HEK293T (cell line): ENCODE results near the gene VSX1.

ENCODE experiments used
- CTCF ChIA-PET: fragments of 350-600 bp; formaldehyde crosslinking; extraction: SDS; loops from one replicate; lab custom pipeline; 2021; ENCODE audit warnings: antibody characterized with exemption, inconsistent platforms; lab: Yijun Ruan, JAX
- POLR2A ChIA-PET: fragments of 350-600 bp; formaldehyde crosslinking; extraction: SDS; loops from one replicate; lab custom pipeline; 2020; ENCODE audit warnings: antibody characterized with exemption, inconsistent platforms; lab: Yijun Ruan, JAX
- DNase-seq: peaks from one replicate; pipeline ENCODE4 v3.0.0; 2012; ENCODE audit warnings: mixed read lengths; ENCODE audit errors: extremely low spot score
- ARNT ChIP-seq: fragments of 450-650 bp; IDR thresholded peaks from 2 replicates; pipeline ENCODE4 v1.6.1; 2017; ENCODE audit warnings: mild to moderate bottlenecking
- BHLHE40 ChIP-seq: fragments of 450-650 bp; IDR thresholded peaks from 2 replicates; pipeline ENCODE4 v1.6.1; 2016; ENCODE audit warnings: mild to moderate bottlenecking, moderate library complexity, borderline replicate concordance
- CTBP1 ChIP-seq: fragments of 450-650 bp; IDR thresholded peaks from 2 replicates; pipeline ENCODE4 v1.6.1; 2016; ENCODE audit warnings: borderline replicate concordance
- ELF4 ChIP-seq: fragments of 450-650 bp; IDR thresholded peaks from 2 replicates; pipeline ENCODE4 v1.6.1; 2017; ENCODE audit warnings: antibody characterized with exemption
- FOXA1 ChIP-seq: fragments of 450-650 bp; IDR thresholded peaks from 2 replicates; pipeline ENCODE4 v1.6.1; 2016; ENCODE audit warnings: mild to moderate bottlenecking
- FOXK2 ChIP-seq: fragments of 450-650 bp; IDR thresholded peaks from 2 replicates; pipeline ENCODE4 v1.6.1; 2016; ENCODE audit warnings: mild to moderate bottlenecking
- FOXM1 ChIP-seq: fragments of 450-650 bp; IDR thresholded peaks from 2 replicates; pipeline ENCODE4 v1.6.1; 2017; ENCODE audit warnings: mild to moderate bottlenecking, borderline replicate concordance
- HDGF ChIP-seq: fragments of 450-650 bp; IDR thresholded peaks from 2 replicates; pipeline ENCODE4 v1.6.1; 2017; ENCODE audit warnings: antibody characterized with exemption, borderline replicate concordance
- L3MBTL2 ChIP-seq: fragments of 450-650 bp; conservative IDR thresholded peaks from 2 replicates; pipeline ENCODE4 v1.6.1; 2016; ENCODE audit warnings: mild to moderate bottlenecking
- LEF1 ChIP-seq: fragments of 450-650 bp; IDR thresholded peaks from 2 replicates; pipeline ENCODE4 v1.6.1; 2017; ENCODE audit warnings: mild to moderate bottlenecking, borderline replicate concordance
- NFRKB ChIP-seq: fragments of 450-650 bp; IDR thresholded peaks from 2 replicates; pipeline ENCODE4 v1.6.1; 2016; ENCODE audit warnings: mild to moderate bottlenecking, moderate library complexity
- PKNOX1 ChIP-seq: fragments of 450-650 bp; IDR thresholded peaks from 2 replicates; pipeline ENCODE4 v1.6.1; 2016
- SP1 ChIP-seq: fragments of 450-650 bp; IDR thresholded peaks from 2 replicates; pipeline ENCODE4 v1.6.1; 2017
- SUZ12 ChIP-seq: fragments of 450-650 bp; IDR thresholded peaks from 2 replicates; pipeline ENCODE4 v1.6.1; 2016; ENCODE audit warnings: mild to moderate bottlenecking
- TARDBP ChIP-seq: fragments of 450-650 bp; IDR thresholded peaks from 2 replicates; pipeline ENCODE4 v1.6.1; 2016
- ZNF384 ChIP-seq: fragments of 450-650 bp; IDR thresholded peaks from 2 replicates; pipeline ENCODE4 v1.6.1; 2016

The VSX1 gene

DNA sequence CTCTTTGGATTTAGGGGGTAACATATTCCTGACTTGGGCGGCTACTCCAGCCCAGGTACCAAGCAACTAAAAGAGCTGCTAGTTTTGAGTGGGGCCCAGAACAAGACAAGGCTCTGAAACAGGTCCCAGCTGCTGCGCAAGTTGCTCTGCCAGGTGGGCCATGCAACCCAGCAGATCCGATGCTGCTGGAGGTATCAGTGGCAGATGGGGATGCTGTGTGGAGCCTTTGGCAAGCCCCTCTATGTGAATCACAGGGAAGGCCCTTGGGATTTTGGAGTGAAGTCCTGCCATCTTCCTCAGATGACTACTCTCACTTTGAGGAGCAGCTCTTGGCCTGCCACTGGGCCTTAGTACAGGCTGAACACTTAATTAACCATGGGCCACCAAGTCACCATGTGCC, 43.7 kb upstream of the VSX1 start:
- ChIA-PET CTCF (no interaction called here), POLR2A (no interaction called here)
- DNase-seq: no peak
- TF ChIP-seq CTBP1: no peak
- no peak for TF ChIP-seq ELF4
- TF ChIP-seq L3MBTL2: no peak
- TF ChIP-seq FOXK2: no peak
- no peak for TF ChIP-seq TARDBP

- TF ChIP-seq FOXK2 (no peak), HDGF (no peak), NFRKB (no peak), FOXA1 (no peak), ZNF384 (no peak), PKNOX1 (no peak), ARNT (no peak), BHLHE40 (no peak), LEF1 (no peak), SUZ12 (no peak), L3MBTL2 (no peak), FOXM1 (no peak), TARDBP (no peak), ELF4 (no peak)
- ChIA-PET CTCF (no interaction called here), POLR2A (no interaction called here)
- no peak for DNase-seq
Measured at GRCh38 chr20:25120920-25121319, 39.0 kb upstream of the VSX1 start.

GRCh38 chr20:25120457-25120856, 38.5 kb upstream of the VSX1 start:
- POLR2A ChIA-PET: no interaction called here
- CTCF ChIA-PET: no interaction called here
- TF ChIP-seq PKNOX1: no peak
- TF ChIP-seq HDGF: no peak
- TF ChIP-seq FOXA1: no peak
- TF ChIP-seq NFRKB: no peak
- TF ChIP-seq CTBP1: no peak
- TF ChIP-seq BHLHE40: no peak
- TF ChIP-seq L3MBTL2: no peak
- no peak for TF ChIP-seq FOXK2
- TF ChIP-seq SP1: no peak
- no peak for TF ChIP-seq ZNF384
- TF ChIP-seq LEF1: no peak
- no peak for TF ChIP-seq ARNT
- no peak for TF ChIP-seq TARDBP
- TF ChIP-seq FOXM1: no peak
- TF ChIP-seq SUZ12: no peak
- TF ChIP-seq ELF4: no peak
- DNase-seq: no peak

DNA sequence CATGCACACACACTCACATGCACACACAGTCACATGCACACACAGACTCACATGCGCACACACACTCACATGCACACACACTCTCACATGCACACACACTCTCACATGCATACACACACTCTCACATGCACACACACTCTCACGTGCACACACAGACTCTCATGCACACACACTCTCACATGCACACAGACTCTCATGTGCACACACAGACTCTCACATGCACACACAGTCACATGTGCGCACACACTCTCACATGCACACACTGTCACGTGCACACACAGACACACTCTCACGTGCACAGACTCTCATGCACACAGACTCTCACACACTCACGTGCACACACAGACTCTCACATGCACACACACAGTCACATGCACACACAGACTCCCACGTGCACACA, 36.6 kb upstream of the VSX1 start:
- POLR2A ChIA-PET: no interaction called here
- no peak for DNase-seq
- TF ChIP-seq PKNOX1 (no peak), ARNT (no peak), ELF4 (no peak), LEF1 (no peak), FOXA1 (no peak), ZNF384 (no peak), FOXK2 (no peak), NFRKB (no peak), CTBP1 (no peak), FOXM1 (no peak), L3MBTL2 (no peak), HDGF (no peak), TARDBP (no peak), SP1 (no peak), SUZ12 (no peak), BHLHE40 (no peak)
- CTCF ChIA-PET: no interaction called here

DNA sequence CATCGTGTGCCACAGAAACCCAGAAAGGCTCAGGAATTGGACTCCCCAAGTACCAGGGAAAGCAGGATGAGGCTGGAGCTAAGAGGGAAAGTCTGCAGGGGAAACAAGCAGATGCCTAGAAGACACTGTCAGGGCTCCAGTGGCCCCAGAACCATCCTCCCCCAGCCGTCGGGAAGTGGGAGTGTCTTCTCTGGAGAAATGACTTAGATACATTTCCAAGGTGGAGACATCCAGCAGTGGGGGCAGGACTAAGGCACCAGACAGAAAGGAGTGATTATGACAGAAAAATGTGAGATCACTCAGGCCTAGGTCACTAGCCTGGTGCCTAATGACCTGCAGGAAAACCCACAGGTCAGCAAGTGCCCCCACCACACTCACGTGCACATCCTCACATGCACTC, 36.0 kb upstream of the VSX1 start:
- CTCF ChIA-PET: no interaction called here
- DNase-seq: no peak
- POLR2A ChIA-PET: no interaction called here
- no peak for TF ChIP-seq ARNT
- TF ChIP-seq ELF4: no peak
- TF ChIP-seq PKNOX1: no peak
- TF ChIP-seq BHLHE40: no peak
- TF ChIP-seq HDGF: no peak
- TF ChIP-seq LEF1: no peak
- TF ChIP-seq FOXA1: no peak
- TF ChIP-seq FOXM1: no peak
- TF ChIP-seq TARDBP: no peak
- no peak for TF ChIP-seq SP1
- no peak for TF ChIP-seq FOXK2
- no peak for TF ChIP-seq L3MBTL2
- TF ChIP-seq CTBP1: no peak
- no peak for TF ChIP-seq SUZ12
- TF ChIP-seq ZNF384: no peak
- TF ChIP-seq NFRKB: no peak
